HepG2 (cell line): ENCODE measurements around the gene DSCAM. TPM values are rescaled to one million over a fixed set of nuclear protein-coding genes. Genes with fewer than 3 reads are reported as not detected.

Experiments used
- ATAC-seq: fragments of 200-7000 bp; cut with Tn5 transposase; 3 replicates; pipeline ENCODE4 v1.9.1; 2020; ENCODE audit warnings: mild to moderate bottlenecking, moderate library complexity
- BruUV-seq: library from RNA; stranded (reverse); fragments of 400-500 nt; replicated peaks from 2 replicates; lab custom pipeline; 2021; lab: Mats Ljungman, UMichigan
- CTCF ChIA-PET: fragments of 300-600 bp; formaldehyde crosslinking; extraction: SDS; loops from one replicate; lab custom pipeline; 2021; ENCODE audit warnings: low total read pairs, inconsistent platforms, low intra/inter-chr PET ratio; lab: Yijun Ruan, JAX
- POLR2A ChIA-PET: fragments of 350-600 bp; sonication (Branson Sonifier 250); formaldehyde crosslinking; loops from one replicate; lab custom pipeline; 2020; ENCODE audit warnings: antibody characterized with exemption, inconsistent platforms; lab: Yijun Ruan, JAX
- DNase-seq: peaks from one replicate; pipeline ENCODE4 v3.0.0-alpha.2; 2015; ENCODE audit warnings: low spot score
- FAIRE-seq: peaks from 3 replicates; lab custom pipeline; 2011; peaks lifted over from hg19 to GRCh38; lab: Jason Lieb, UNC
- H2AFZ ChIP-seq: one replicate; pipeline ENCODE4 v1.6.1; 2011; ENCODE audit warnings: low read length, inconsistent platforms
- H3K27ac ChIP-seq: fragments of 300-600 bp; 3 replicates; pipeline ENCODE4 v1.8.0; 2011; ENCODE audit warnings: mixed run types, mild to moderate bottlenecking, mixed read lengths, low read length, inconsistent platforms; ENCODE audit not compliant: insufficient read depth; ENCODE audit errors: extremely low read length
- H3K27me3 ChIP-seq, 2 experiments: fragments of 200-600 bp in 1 of 2; 2 replicates in 1 of 2; 3 replicates in 1 of 2; pipeline versions ENCODE4 v1.6.0 to v1.8.0; 2011; ENCODE audit warnings: low read length in 2 of 2, mild to moderate bottlenecking in 2 of 2, moderate library complexity in 2 of 2, inconsistent platforms in 1 of 2; ENCODE audit not compliant: insufficient read depth in 2 of 2, control insufficient read depth in 1 of 2
- H3K36me3 ChIP-seq, 2 experiments: fragments of 200-600 bp in 1 of 2; replicated peaks in 1 of 2; 2 replicates in 1 of 2; 3 replicates in 1 of 2; pipeline versions ENCODE4 v1.5.1 to v1.8.0; 2011; ENCODE audit warnings: low read length in 2 of 2, inconsistent platforms in 1 of 2; ENCODE audit not compliant: insufficient read depth in 2 of 2, control insufficient read depth in 1 of 2
- H3K4me1 ChIP-seq: 2 replicates; pipeline ENCODE4 v1.5.1; 2012; ENCODE audit warnings: low read length, inconsistent platforms; ENCODE audit not compliant: insufficient read depth
- H3K4me2 ChIP-seq: 2 replicates; pipeline ENCODE4 v1.6.0; 2011; ENCODE audit warnings: low read depth, low read length, inconsistent platforms
- H3K4me3 ChIP-seq, 3 experiments: fragments of 200-600 bp in 1 of 3; sonication (generic), shearing (Covaris generic) in 1 of 3; replicated peaks in 1 of 3; 2 replicates each; pipeline ENCODE4 v1.5.1; 2011 to 2016; ENCODE audit warnings: low read length in 3 of 3, inconsistent platforms in 2 of 3, low read depth in 2 of 3, mild to moderate bottlenecking in 2 of 3, control low read depth in 1 of 3, mixed read lengths in 1 of 3; ENCODE audit not compliant: insufficient read depth in 1 of 3
- H3K79me2 ChIP-seq: one replicate; pipeline ENCODE4 v1.6.1; 2011; ENCODE audit warnings: low read length, inconsistent platforms; ENCODE audit not compliant: insufficient read depth
- H3K9ac ChIP-seq: 2 replicates; pipeline ENCODE4 v1.6.0; 2011; ENCODE audit warnings: mild to moderate bottlenecking, low read depth, low read length, inconsistent platforms; ENCODE audit not compliant: insufficient read depth
- H3K9me3 ChIP-seq: 2 replicates; pipeline ENCODE4 v1.5.1; 2012; ENCODE audit warnings: mild to moderate bottlenecking, low read length
- H4K20me1 ChIP-seq: 2 replicates; pipeline ENCODE4 v1.6.0; 2011; ENCODE audit warnings: inconsistent platforms, mild to moderate bottlenecking, low read length, moderate library complexity; ENCODE audit not compliant: insufficient read depth
- CBX5 ChIP-seq: sonication (generic); formaldehyde crosslinking; IDR thresholded peaks from 2 replicates; pipeline ENCODE4 v1.4.0; 2020; ENCODE audit warnings: missing genetic modification reagents, borderline replicate concordance
- DPF2 ChIP-seq: sonication (generic); formaldehyde crosslinking; IDR thresholded peaks from 2 replicates; pipeline ENCODE4 v1.4.0; 2020; ENCODE audit warnings: mild to moderate bottlenecking, low read depth, missing genetic modification reagents, borderline replicate concordance
- FOSL2 ChIP-seq: sonication (generic); formaldehyde crosslinking; IDR thresholded peaks from 2 replicates; pipeline ENCODE4 v1.4.0; 2020; ENCODE audit warnings: missing genetic modification reagents
- SAFB2 ChIP-seq: sonication (generic); formaldehyde crosslinking; IDR thresholded peaks from 2 replicates; pipeline ENCODE4 v1.5.1; 2020; ENCODE audit warnings: missing genetic modification reagents, low read depth, mild to moderate bottlenecking, borderline replicate concordance
- SMAD3 ChIP-seq: sonication (generic); formaldehyde crosslinking; IDR thresholded peaks from 2 replicates; pipeline ENCODE4 v1.4.0; 2020; ENCODE audit warnings: missing genetic modification reagents
- SP5 ChIP-seq: IDR thresholded peaks from 2 replicates; pipeline ENCODE4 v1.6.1; 2016; ENCODE audit warnings: low read depth, borderline replicate concordance
- SSRP1 ChIP-seq: IDR thresholded peaks from 2 replicates; pipeline ENCODE4 v1.6.1; 2016; ENCODE audit warnings: control low read depth
- TBX2 ChIP-seq: sonication (generic); formaldehyde crosslinking; IDR thresholded peaks from 2 replicates; pipeline ENCODE4 v1.5.0; 2020; ENCODE audit warnings: missing genetic modification reagents, mild to moderate bottlenecking, borderline replicate concordance
- ZHX1 ChIP-seq: sonication (generic); formaldehyde crosslinking; IDR thresholded peaks from 2 replicates; pipeline ENCODE4 v1.8.1; 2022; ENCODE audit warnings: low read depth, mild to moderate bottlenecking, missing genetic modification reagents
- ZNF20 ChIP-seq: sonication (generic); formaldehyde crosslinking; IDR thresholded peaks from 2 replicates; pipeline ENCODE4 v1.4.0; 2020; ENCODE audit warnings: mild to moderate bottlenecking, moderate library complexity, missing genetic modification reagents
- ZNF317 ChIP-seq: sonication (generic); formaldehyde crosslinking; IDR thresholded peaks from 2 replicates; pipeline ENCODE4 v1.5.0; 2020; ENCODE audit warnings: mild to moderate bottlenecking, missing genetic modification reagents
- ZNF543 ChIP-seq: sonication (generic); formaldehyde crosslinking; IDR thresholded peaks from 2 replicates; pipeline ENCODE4 v1.4.0; 2020; ENCODE audit warnings: mild to moderate bottlenecking, missing genetic modification reagents
- WGBS: methylation state at CpG from one replicate; pipeline ENCODE4 v1.1.6; 2017; ENCODE audit warnings: low lambda C conversion rate; 5-methylcytosine and 5-hydroxymethylcytosine counted together
- in situ Hi-C: cut with HindIII; loops from 2 replicates; pipeline ENCODE4 v1.10.0; 2017; ENCODE audit warnings: low pct_unique_long_range_greater_than_20kb; ENCODE audit not compliant: extremely low pct_ligation_motif_present
- intact Hi-C: fragments of 100-400 bp; cut with micrococcal nuclease; formaldehyde crosslinking; loops from one replicate; pipeline ENCODE4 v1.10.0; 2022; ENCODE audit not compliant: unreplicated experiment
- polyA plus RNA-seq, 8 experiments: library from polyadenylated mRNA; depleted of rRNA in 3 of 8; stranded (reverse) in 7 of 8; unstranded in 1 of 8; fragments of >200 nt; fragmentation: Illumina TruSeq in 4 of 8; extraction: Trizol in 4 of 8; gene quantifications; 2 replicates each; pipeline versions ENCODE4 v1.2.1 to v1.2.3, GENCODE V29; 2011 to 2016; ENCODE audit warnings: low read depth in 4 of 8, missing spikeins in 1 of 8, mixed read lengths in 1 of 8; ENCODE audit not compliant: insufficient read depth in 1 of 8
- total RNA-seq, 5 experiments: library from RNA; depleted of rRNA; stranded (reverse); fragments of >200 nt; fragmentation: Illumina TruSeq; extraction: Trizol; gene quantifications; 2 replicates each; pipeline ENCODE4 v1.2.3, GENCODE V29; 2016; ENCODE audit warnings: low read depth in 1 of 5
- TF ChIP-seq, protein P1 (sequence below): IDR thresholded peaks from 2 replicates; pipeline ENCODE4 v1.6.1; 2016
- TF ChIP-seq, protein P2 (sequence below): IDR thresholded peaks from 2 replicates; pipeline ENCODE4 v1.6.1; 2016; ENCODE audit warnings: low read depth, borderline replicate concordance

Gene DSCAM
- total and polyA plus RNA-seq, 2 of the 13 experiments (the other 11 are each of a cell fraction or from before 2014, with no cell fraction given) = not detected

- Histone ChIP-seq H3K36me3 (no peaks in the 10 kb centered on the region), H3K79me2 (no peaks in the 10 kb centered on the region), H3K4me3 (no peak overlapping the region), H4K20me1 (no peaks in the 10 kb centered on the region), H3K4me1 (no peaks in the 10 kb centered on the region), H3K9ac (no peak overlapping the region), H3K4me2 (no peak overlapping the region), H3K27me3 (no peaks in the 10 kb centered on the region), H3K9me3 (peaks cover 94% of the 10 kb centered on the region), H2AFZ (no peak overlapping the region), H3K27ac (no peak overlapping the region)
- no peak for DNase-seq
- no peak for TF ChIP-seq SAFB2 (CRISPR knock-in tag)
- TF ChIP-seq, protein P1, sequence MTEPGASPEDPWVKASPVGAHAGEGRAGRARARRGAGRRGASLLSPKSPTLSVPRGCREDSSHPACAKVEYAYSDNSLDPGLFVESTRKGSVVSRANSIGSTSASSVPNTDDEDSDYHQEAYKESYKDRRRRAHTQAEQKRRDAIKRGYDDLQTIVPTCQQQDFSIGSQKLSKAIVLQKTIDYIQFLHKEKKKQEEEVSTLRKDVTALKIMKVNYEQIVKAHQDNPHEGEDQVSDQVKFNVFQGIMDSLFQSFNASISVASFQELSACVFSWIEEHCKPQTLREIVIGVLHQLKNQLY (CRISPR knock-in tag) = no peak
- TF ChIP-seq DPF2 (CRISPR knock-in tag) = no peak
- TF ChIP-seq SMAD3 (CRISPR knock-in tag) = no peak
- TF ChIP-seq ZNF317 = no peak
- no peak for TF ChIP-seq SP5 (CRISPR knock-in tag)
- TF ChIP-seq ZNF543 (CRISPR knock-in tag) = no peak
- no peak for TF ChIP-seq TBX2 (CRISPR knock-in tag)
- no peak for TF ChIP-seq ZHX1
- TF ChIP-seq CBX5 = no peak
- TF ChIP-seq ZNF20 (CRISPR knock-in tag) = no peak
- TF ChIP-seq, protein P2, sequence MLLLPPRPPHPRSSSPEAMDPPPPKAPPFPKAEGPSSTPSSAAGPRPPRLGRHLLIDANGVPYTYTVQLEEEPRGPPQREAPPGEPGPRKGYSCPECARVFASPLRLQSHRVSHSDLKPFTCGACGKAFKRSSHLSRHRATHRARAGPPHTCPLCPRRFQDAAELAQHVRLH (CRISPR knock-in tag) = no peak
- TF ChIP-seq FOSL2 (CRISPR knock-in tag) = no peak
- no peak for TF ChIP-seq SSRP1 (CRISPR knock-in tag)
- in situ Hi-C loops = no loop called here
- 10% methylated on average over 5 of the region's 5 CpGs for WGBS
- no peak for FAIRE-seq
- no TSS peak for BruUV-seq
- POLR2A ChIA-PET = no interaction called here
- ATAC-seq = no peak
- CTCF ChIA-PET = no interaction called here
- intact Hi-C loops = no loop called here
These were observed 76.4 kb downstream of the DSCAM start for GRCh38 chr21:40770435-40771055.
